ENCODE results near the gene EYA2. TPM values are rescaled to one million over a fixed set of nuclear protein-coding genes. Genes with fewer than 3 reads are reported as not detected.

The EYA2 gene
- polyA plus RNA-seq, 1 donor (not counting 4 experiments of a cell fraction or from before 2014, with no cell fraction given) = not detected

- no peak overlapping the region for H3K27ac ChIP-seq (ENCODE audit: control insufficient read depth, insufficient read depth, low read length)
- TF ChIP-seq CTCF (optimal IDR thresholded peaks at IDR 0.05 in 1 of 3, IDR thresholded peaks at IDR 0.05 in 1 of 3, conservative IDR thresholded peaks at IDR 0.05 in 1 of 3; ENCODE audit: extremely low read depth in 1 of 3, insufficient read depth in 2 of 3, low read length in 3 of 3) (no peak), EZH2 (IDR thresholded peaks at IDR 0.05; ENCODE audit: low read length) (no peak)
- no peak for FAIRE-seq
These were observed 168.8 kb downstream of the EYA2 start for GRCh38 chr20:47063407-47063806.

GRCh38 chr20:47063808-47064207, 169.2 kb downstream of the EYA2 start:
- TF ChIP-seq EZH2 (IDR thresholded peaks at IDR 0.05; ENCODE audit: low read length) = no peak
- no peak for TF ChIP-seq CTCF (optimal IDR thresholded peaks at IDR 0.05 in 1 of 3, IDR thresholded peaks at IDR 0.05 in 1 of 3, conservative IDR thresholded peaks at IDR 0.05 in 1 of 3; ENCODE audit: extremely low read depth in 1 of 3, insufficient read depth in 2 of 3, low read length in 3 of 3)
- H3K4me2 ChIP-seq (ENCODE audit: control insufficient read depth, extremely low read depth, insufficient read depth, low read depth, low read length) = no peak overlapping the region
- H3K27me3 ChIP-seq (ENCODE audit: control insufficient read depth, extremely low read depth, insufficient read depth, low read length) = no peaks in the 10 kb centered on the region
- DNase-seq (ENCODE audit: low read depth, low spot score) (no peak), FAIRE-seq (no peak)
- H3K9ac ChIP-seq (ENCODE audit: control insufficient read depth, extremely low read depth, insufficient read depth, low read length) = no peak overlapping the region
- H3K4me1 ChIP-seq (ENCODE audit: control insufficient read depth, extremely low read depth, insufficient read depth, low read length) = no peaks in the 10 kb centered on the region
- H3K9me1 ChIP-seq (ENCODE audit: control insufficient read depth, extremely low read depth, insufficient read depth, low read length) = no peaks in the 10 kb centered on the region
- H2AFZ ChIP-seq (ENCODE audit: control insufficient read depth, low read length) = no peak overlapping the region
- no peak overlapping the region for H3K4me3 ChIP-seq (ENCODE audit: control insufficient read depth in 2 of 3, extremely low read depth in 1 of 3, insufficient read depth in 2 of 3, low read depth in 1 of 3, low read length in 3 of 3)
- no peaks in the 10 kb centered on the region for H3K79me2 ChIP-seq (ENCODE audit: control insufficient read depth, insufficient read depth, low read length)
- no peaks in the 10 kb centered on the region for H3K36me3 ChIP-seq (ENCODE audit: control insufficient read depth in 2 of 2, extremely low read depth in 1 of 2, insufficient read depth in 2 of 2, low read length in 2 of 2)
- H3K27ac ChIP-seq (ENCODE audit: control insufficient read depth, insufficient read depth, low read length) = no peak overlapping the region
- peaks cover 6% of the 10 kb centered on the region for H3K9me3 ChIP-seq (ENCODE audit: control insufficient read depth, low read depth, low read length)
- H4K20me1 ChIP-seq (ENCODE audit: control insufficient read depth, extremely low read depth, insufficient read depth, low read length) = no peaks in the 10 kb centered on the region
- dilution Hi-C loops (cut with MboI; ENCODE audit: extremely low pct_ligation_motif_present, low sequenced_read_pairs) = no loop called here

More at GRCh38 chr20:47063407-47063806, 168.8 kb downstream of the EYA2 start:
- Histone ChIP-seq H3K9ac (ENCODE audit: control insufficient read depth, extremely low read depth, insufficient read depth, low read length) (no peak overlapping the region), H2AFZ (ENCODE audit: control insufficient read depth, low read length) (no peak overlapping the region), H3K27me3 (ENCODE audit: control insufficient read depth, extremely low read depth, insufficient read depth, low read length) (no peaks in the 10 kb centered on the region), H3K9me3 (ENCODE audit: control insufficient read depth, low read depth, low read length) (peaks cover 6% of the 10 kb centered on the region), H3K36me3 (ENCODE audit: control insufficient read depth in 2 of 2, extremely low read depth in 1 of 2, insufficient read depth in 2 of 2, low read length in 2 of 2) (no peaks in the 10 kb centered on the region), H3K4me1 (ENCODE audit: control insufficient read depth, extremely low read depth, insufficient read depth, low read length) (no peaks in the 10 kb centered on the region), H4K20me1 (ENCODE audit: control insufficient read depth, extremely low read depth, insufficient read depth, low read length) (no peaks in the 10 kb centered on the region), H3K9me1 (ENCODE audit: control insufficient read depth, extremely low read depth, insufficient read depth, low read length) (no peaks in the 10 kb centered on the region), H3K79me2 (ENCODE audit: control insufficient read depth, insufficient read depth, low read length) (no peaks in the 10 kb centered on the region), H3K4me2 (ENCODE audit: control insufficient read depth, extremely low read depth, insufficient read depth, low read depth, low read length) (no peak overlapping the region), H3K4me3 (ENCODE audit: control insufficient read depth in 2 of 3, extremely low read depth in 1 of 3, insufficient read depth in 2 of 3, low read depth in 1 of 3, low read length in 3 of 3) (no peak overlapping the region)
- dilution Hi-C loops (cut with MboI; ENCODE audit: extremely low pct_ligation_motif_present, low sequenced_read_pairs) = no loop called here
- DNase-seq (ENCODE audit: low read depth, low spot score) = no peak
